Hematopoietic multipotent progenitor cell treated with erythropoietin and hydrocortisone succinate and interleukin-3 and kit ligand, for 17 days (in vitro differentiated cells): ENCODE results near the gene PARP3.
A peak's percentile ranks its signal among the peaks of the same experiment; 100 is the strongest.

Source experiments
- DNase-seq: peaks from one replicate; pipeline ENCODE4 v3.0.0-alpha.2; 2015; ENCODE audit warnings: low spot score

Gene PARP3

DNA sequence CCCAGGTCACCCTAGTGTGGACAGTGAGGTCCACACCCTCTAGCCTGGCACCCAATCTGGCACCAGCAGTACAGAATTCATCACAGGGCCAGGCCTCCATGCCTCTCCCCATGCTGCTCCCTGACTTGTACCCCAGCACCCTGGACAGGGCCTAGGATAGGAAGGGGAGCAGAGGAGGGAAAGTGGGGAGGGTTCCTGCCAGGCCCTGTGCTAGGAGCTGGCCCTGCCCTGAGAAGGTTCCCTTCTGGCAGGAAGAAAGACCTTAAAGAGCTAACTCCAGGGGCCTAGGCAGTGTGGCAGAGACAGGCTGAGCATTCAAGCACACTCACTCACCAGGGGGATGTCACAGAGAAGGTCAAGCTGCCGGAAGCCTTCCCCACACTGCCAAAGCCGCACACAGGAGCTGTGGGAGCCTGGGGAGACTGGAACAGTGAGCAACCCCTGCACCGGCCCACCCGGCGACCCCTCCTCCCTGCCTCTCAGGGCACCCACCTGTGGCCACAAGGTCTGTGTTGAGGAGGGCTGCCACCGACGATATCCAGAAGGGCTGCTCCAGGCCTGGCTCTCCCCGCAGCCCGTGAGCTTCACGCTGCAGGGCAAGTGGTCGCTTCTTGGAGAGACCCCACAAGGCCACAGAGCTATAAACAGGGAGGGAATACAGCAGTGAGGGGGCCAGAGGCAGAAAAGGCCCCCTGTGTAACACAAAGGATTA lies 7.9 kb upstream of the PARP3 start:
- DNase-seq: no peak

DNA sequence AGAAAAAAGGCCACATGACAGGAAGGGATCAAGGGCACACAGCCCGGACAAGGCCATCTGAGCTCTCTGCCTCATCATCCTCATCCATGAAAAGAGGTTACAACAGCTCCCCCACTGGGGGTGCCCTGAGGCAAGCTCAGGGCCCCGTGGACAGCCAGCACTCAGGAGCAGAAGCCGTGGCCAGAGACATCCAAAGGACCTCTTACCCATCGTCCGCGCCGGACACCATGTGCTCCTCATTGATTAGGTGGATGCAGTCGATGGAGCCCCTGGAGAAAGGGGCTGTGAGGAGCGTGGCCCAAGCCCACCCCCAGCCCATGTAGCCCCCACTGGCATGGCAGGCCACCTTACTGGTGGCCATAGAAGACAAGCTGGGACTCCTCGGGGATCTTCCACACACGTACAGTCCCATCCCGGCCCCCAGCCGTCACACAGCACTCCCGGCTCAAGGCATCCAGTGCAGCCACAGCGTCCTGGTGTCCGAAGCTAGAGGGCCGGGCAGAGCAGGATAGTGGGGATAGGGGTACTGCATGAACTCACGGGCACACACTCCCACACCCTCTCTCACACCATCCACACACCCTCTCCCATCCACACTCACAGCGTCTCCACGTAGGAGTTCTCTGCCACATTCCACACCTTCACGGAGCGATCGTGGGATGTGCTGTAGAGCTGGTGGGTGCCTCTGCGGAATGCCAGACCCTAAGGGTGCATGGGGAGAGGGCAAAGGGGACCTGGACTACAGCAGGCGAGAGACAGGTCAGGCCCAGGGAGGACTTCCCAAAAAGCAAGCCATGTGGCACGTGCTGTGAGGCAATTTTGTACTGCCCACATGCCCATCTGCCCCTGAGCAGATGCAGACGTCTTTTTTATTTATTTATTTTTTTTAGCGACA lies 6.9 kb upstream of the PARP3 start:
- no peak for DNase-seq

DNA sequence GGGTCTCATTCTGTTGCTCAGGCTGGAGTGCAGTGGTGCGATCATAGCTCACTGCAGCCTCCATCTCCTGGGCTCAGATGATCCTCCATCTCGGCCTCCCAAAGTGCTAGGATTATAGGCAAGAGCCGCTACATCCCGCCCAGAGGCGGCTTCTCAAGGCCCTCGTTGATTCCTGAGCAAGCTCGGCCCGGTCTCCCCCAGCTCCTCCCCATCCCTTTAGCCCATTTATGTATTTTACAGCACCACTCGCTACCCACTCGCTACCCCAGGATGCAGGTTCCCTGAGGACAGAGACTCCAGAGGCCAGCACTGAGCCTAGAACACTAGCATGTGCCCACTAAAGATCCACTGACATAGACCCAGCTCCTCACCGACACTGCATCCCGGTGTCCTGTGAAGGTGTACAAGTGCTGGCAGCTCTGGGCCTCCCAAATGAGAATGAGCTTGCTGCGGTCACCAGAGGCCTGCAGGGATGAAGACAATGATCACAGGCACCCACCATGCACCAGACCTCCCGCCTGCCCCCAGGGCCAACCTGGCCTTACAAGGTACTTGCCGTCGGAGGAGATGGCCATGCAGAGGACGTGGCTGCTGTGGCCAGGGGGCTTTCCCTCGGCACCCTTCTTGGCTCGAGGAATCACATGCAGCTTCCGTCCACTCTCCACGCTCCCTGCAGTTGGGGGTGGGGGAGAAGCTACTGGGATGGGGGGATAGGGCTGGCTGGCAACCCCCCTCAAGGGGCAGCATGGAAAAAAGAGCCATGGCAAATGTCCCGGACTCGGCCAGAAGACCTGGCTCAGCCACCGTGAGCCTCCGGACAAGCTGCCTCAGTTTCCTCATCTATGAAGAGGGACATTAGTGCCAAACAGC lies 6.0 kb upstream of the PARP3 start:
- DNase-seq: no peak

DNA sequence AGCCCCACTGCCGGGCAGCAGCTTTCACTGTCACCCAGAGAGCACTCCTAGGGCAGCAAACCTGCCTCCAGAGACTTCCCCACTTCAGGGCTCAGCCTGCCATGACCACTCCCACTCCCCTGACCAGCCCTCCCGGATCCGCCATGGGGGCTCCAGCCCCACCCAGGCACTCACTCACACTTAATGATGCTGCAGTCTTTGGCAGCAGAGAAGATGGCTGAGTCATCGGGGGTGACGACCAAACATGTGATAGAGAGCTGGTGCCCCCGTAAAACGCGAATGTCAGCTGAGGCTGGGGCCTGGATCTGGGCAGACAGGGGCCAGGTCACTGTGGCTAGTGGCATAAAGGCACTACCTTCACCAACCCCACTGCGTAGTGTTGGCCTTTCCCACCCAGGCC lies 5.1 kb upstream of the PARP3 start:
- no peak for DNase-seq

DNA sequence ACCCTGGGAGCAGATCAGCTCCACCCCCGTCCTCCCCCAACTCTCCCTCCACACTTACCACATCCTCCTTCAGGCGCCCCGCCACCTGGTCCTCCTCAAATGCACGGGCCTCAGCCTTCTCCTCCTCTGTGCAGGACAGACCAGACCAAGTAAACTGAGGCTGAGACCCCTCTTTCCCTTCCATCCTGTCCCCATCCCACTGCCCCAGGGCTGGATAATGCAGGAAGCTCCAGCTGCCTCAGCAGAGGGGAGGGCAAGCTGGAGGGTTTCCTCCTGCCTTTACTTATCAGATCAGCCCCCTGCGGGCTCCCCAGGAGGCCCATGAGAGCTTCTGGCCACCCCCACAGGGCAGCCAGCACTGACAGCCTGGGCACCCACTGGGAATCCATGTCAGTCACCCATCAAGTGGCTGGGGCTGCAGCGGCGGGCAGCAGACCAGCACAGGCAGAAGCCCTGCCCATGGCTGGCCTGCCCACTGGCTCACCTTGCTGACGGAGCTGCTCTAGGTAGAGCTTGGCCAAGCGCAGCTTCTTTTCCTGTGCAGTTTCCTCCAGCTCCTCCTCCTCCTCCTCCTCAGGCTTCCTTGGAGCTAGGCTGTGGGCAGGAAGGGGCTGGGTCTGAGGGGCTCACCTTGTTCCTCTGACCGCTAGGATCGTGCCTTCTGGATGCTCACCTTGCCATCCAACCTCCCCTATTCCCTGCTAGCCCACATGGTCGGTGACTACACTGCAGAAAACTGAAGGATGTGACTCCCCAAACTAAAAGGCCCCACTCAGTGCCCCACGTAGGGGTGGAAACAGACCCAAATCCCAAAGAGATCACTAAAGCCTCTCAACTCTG lies 4.3 kb upstream of the PARP3 start:
- DNase-seq: no peak

DNA sequence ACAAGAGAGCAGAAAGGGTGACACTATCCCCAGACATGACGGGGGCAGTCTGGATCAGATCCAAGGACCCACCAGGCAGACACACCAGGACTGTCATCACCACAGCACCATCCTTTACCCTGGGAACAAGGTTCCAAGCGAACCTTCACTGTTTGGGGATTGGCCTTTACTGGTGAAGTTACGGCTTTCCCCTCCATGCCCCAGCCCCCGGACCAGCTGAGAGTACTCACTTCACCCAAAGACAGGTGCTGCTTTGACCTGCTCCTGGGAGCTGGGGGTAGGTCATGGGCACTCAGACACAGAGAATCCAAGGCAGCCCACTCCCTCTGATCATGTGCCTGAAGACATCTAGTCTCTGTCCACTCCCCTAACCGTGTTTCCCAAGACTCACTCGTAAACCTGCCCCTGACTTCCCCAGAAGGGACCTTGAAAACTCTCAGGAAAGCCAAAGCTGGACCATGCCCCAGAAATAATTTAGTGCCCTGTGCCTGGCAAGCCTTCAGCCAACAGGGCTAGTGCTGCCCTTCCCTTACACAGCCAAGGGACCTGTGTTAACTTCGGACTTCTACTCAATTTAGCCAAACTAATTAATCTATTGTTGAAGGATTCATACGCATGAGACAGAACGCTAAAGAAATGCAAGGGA lies 3.3 kb upstream of the PARP3 start:
- DNase-seq: no peak

DNA sequence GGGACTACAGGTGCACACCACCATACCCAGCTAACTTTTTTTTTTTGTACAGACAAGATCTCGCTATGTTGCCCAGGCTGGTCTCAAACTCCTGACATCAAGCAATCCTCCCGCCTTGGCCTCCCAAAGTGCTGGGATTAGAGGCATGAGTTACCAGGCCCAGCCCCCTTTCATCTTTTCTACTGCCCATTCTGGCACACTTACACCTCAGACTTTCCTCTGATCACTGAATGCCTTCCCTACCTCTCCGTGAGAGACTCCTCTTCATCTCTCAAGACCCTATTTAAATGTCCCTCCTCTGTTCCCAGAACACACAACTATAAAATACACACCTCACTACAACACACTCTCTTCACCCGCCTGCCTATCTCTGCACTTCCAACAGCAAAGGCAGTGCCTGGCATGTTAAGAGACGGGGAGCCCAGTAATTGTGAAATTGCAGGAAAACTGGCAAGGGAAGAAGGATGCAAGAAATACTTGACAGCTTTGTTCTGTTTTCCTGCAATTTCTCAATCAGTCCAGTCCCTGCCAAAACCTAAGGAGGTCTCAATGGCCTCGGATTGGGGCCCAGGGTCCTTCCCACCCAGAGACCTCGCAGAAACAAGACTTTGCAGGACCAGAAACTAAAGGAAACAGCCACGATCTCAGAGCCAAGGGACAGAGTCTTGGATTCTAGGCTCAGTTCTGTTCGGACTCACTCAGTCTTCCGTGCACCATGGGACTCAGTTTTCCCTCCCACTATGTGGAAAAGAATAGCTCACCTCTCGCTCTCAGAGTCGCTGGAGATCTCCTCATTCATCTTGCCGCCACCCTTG lies 1.3 kb upstream of the PARP3 start:
- DNase-seq: no peak

DNA sequence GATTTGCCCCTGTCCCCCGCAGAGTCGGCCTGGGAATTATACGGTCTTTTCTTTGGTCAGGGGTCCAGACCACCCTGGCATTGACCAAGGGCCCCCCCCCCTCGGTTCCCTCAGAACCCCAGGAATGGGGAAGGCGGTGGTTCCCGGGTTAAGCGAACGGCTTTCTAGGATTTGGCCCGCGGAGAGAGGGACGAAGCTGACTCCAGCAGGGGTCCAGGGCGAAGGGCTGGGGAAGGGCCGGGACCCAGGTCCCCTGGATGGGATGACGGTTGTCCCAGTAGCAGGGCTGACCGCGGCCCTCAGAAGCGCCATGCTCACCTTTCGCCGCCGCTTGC lies 733 bp upstream of the PARP3 start:
- DNase-seq: no peak

DNA sequence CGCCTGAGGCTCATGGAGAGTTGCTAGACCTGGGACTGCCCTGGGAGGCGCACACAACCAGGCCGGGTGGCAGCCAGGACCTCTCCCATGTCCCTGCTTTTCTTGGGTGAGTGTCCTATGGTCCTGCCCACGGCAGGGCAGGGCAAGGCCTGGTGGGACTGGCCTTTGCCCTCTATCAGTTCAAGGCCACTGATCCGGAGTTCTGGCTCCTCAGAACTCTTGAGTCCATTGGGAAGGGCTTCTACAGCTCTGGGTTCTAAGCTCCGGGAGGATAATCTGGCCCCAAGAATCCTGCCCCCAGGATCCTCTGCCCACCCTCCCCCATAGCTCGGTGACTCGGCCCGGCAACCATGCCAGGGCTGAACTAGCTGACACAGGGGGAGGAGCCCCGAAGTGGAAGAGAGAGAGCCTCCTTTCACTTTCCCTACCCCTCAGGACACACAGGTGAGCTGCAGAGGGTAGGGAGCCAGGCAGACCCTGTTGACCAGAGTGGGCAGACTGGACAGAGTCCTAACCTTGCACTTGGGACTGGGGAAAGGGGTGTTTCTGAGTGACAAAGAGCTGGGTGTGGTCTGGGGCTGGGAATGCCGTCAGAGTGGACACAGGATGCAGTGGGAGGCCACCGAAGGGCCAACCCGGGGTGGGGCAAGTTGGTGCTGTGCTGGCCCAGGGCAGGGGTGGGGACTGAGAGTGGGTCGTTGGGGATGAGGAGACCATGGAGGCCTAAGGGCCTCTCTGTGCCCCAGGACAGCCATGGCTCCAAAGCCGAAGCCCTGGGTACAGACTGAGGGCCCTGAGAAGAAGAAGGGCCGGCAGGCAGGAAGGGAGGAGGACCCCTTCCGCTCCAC lies 664 bp downstream of the PARP3 start:
- DNase-seq: peak; percentile 53

DNA sequence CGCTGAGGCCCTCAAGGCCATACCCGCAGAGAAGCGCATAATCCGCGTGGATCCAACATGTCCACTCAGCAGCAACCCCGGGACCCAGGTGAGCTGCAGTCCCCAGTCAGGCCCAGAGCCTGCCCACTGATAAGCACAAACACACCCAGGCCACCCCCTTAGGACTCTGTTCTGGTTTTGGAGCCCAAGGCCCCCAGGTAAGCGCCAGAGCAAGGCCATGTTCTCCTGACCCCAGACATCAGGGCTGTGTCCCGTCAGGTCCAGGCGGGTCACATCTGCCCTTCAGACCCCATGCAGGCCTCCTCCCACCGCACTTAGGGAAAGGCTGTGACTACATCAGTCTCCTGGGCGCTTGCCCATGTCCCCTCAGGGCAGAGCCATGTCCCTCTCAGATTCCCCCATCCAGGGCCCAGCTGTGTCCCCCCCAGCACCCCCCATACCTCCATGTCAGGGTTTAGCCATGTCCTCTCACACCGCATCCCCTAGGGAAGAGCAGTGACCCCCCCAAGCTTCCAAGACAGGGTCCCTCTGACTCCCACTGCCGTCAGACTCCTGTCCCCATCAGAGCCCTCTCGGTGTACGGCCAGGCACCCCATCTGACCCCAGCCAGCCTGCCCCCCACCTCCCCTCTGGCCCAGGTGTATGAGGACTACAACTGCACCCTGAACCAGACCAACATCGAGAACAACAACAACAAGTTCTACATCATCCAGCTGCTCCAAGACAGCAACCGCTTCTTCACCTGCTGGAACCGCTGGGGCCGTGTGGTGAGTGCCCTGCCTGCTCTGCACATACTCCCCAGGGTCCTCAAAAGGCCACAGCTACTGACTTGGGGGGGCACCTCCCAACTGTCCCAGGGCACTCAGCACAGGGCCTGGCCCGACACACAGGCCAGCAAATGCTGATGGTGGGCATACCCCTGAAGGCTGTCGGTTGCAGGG lies 1.6 kb downstream of the PARP3 start:
- DNase-seq: no peak

DNA sequence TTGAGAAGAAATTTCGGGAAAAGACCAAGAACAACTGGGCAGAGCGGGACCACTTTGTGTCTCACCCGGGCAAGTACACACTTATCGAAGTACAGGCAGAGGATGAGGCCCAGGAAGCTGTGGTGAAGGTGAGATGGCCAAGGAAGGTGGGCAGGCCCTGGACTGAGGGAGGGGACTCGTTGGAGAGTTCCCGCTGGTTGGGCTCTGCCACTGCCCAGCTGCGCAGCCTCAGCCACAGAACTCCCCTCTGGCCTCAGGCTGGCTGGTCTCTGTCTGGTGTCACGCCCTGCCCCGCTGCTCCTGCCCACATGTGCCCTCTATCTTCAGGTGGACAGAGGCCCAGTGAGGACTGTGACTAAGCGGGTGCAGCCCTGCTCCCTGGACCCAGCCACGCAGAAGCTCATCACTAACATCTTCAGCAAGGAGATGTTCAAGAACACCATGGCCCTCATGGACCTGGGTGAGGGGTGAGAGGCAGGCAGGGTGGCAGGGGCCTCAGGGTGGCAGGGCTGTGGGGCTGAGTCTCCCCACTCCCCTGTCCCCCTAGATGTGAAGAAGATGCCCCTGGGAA lies 2.4 kb downstream of the PARP3 start:
- DNase-seq: no peak

DNA sequence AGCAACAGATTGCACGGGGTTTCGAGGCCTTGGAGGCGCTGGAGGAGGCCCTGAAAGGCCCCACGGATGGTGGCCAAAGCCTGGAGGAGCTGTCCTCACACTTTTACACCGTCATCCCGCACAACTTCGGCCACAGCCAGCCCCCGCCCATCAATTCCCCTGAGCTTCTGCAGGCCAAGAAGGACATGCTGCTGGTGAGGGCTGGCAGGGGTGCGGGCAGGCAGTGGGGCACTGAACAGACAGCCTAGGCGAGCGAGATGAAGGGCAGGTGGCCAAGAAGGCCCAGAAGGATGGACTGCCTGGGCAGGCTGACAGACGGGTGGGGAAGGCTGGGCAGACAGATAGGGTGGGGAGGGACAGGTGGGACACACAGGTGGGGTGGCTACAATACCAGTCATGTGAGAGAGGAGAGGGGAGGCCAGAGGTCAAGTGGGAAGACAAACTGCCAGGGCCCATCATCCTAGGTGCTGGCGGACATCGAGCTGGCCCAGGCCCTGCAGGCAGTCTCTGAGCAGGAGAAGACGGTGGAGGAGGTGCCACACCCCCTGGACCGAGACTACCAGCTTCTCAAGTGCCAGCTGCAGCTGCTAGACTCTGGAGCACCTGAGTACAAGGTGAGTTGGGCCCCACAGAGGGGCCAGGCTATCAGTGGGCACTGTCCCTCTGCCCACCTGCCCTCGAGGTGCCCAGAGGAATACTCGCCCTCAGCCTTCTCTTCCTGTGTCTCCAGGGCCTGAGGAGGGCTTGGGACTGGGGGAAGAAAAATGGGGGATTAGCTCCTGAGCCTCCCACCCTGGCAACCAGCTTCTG lies 3.1 kb downstream of the PARP3 start:
- no peak for DNase-seq

DNA sequence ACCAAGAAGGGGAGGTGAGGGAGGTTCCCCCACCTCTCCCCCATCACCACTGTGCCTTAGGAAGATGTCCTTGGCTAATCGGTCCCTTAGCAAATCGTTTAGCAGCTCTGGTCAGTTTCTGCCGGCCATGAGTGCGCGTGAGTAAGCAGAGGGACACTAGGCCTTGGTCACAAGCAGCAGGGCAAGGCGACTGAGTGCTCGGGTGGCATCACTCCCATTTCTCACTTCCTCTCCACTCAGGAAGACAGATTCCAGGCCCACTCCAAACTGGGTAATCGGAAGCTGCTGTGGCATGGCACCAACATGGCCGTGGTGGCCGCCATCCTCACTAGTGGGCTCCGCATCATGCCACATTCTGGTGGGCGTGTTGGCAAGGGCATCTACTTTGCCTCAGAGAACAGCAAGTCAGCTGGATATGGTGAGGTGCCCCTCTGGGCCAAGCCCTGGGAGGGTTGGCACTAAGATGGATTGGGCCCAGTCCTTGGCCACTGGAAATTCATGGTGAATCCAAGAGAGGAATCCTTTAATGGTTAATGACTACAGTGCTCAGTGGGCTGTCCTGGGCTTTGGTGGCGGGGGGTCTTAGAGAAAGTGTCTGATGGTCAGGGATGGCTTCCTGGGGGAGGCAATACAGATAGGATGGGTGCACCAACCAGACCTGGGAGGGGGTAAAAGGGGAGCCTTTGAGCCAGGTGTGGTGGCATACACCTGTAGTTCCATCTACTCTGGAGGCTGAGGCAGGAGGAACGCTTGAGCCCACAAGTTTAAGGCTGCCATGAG lies 4.0 kb downstream of the PARP3 start:
- DNase-seq: no peak

DNA sequence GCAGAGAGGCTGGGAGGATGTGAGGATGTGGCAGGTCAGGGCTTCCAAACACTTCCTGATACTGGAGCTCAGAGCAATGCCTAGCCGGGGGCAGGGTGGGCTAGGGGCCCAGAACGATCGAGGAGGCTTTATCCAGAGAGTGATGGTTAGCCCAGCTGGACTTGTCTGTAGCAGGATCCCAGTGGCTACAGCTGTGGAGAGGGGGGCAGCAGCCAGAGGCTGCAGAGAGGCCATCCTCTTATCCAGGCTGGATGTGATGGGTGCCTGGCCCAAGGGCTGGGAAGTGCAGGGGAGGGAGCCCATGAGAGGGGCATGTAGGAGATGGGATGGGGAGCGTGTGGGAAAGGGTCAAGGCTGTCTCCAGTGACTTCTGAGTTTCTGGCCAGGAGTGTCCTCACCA lies 4.6 kb downstream of the PARP3 start:
- DNase-seq: no peak

DNA sequence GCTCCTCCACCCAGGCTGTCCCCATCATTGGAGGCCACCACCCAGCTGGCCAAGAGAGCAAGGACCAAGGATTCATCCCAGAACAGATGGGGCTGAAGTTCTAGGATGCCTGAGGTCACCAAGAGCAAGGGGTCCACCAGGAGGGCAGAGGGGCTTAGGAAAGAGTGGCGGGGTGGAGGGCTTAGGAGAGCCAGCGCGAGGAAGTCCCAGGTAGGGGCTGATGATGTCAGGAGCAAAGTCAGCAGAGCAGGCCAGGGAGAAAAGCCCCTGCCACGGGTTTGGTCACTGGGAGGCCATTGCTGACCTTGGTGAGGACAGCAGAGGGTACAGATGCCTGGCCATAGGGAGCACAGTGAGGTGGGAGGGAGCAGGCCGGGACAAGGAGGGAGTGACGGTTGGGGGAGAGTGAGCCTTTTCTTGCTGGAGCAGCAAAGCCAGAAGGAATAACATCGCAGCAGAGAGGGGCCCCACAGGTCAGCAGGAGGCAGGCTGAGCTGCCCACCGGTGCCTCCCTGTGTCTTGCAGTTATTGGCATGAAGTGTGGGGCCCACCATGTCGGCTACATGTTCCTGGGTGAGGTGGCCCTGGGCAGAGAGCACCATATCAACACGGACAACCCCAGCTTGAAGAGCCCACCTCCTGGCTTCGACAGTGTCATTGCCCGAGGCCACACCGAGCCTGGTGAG lies 5.2 kb downstream of the PARP3 start:
- DNase-seq: no peak
